Tibial artery (tissue), 4 donors: ENCODE results near the gene CEP76.

ENCODE experiments used
- DNase-seq, 2 donors: peaks; one replicate each; pipeline ENCODE4 v3.0.0-alpha.2; 2019
- H3K27ac ChIP-seq, 2 donors: fragments of 200-600 bp; sonication (generic) in 1 of 2; 1 replicate in 1 of 2; 2 replicates in 1 of 2; pipeline ENCODE4 v1.5.1; 2018 to 2019; ENCODE audit warnings: mild to moderate bottlenecking in 1 of 2
- H3K27me3 ChIP-seq, 2 donors: fragments of 200-600 bp; sonication (generic) in 1 of 2; one replicate each; pipeline versions ENCODE4 v1.5.1 to v1.6.0; 2016 to 2019
- H3K36me3 ChIP-seq, 3 donors: fragments of 200-600 bp; sonication (generic) in 2 of 3; one replicate each; pipeline ENCODE4 v1.5.1; 2016 to 2019; ENCODE audit warnings: mild to moderate bottlenecking in 2 of 3
- H3K4me1 ChIP-seq, 4 donors: fragments of 200-600 bp; sonication (generic) in 2 of 4; 1 replicate in 3 of 4; 2 replicates in 1 of 4; pipeline ENCODE4 v1.5.1; 2016 to 2019
- H3K4me3 ChIP-seq, 2 donors: fragments of 200-600 bp; sonication (generic) in 1 of 2; 1 replicate in 1 of 2; 2 replicates in 1 of 2; pipeline ENCODE4 v1.5.1; 2018 to 2019; ENCODE audit warnings: mild to moderate bottlenecking in 2 of 2
- H3K9me3 ChIP-seq, 3 donors: fragments of 200-600 bp; sonication (generic) in 1 of 3; one replicate each; pipeline ENCODE4 v1.5.1; 2016 to 2019
- CTCF ChIP-seq, 2 experiments: fragments of 200-600 bp in 1 of 2; fragments of 450-650 bp in 1 of 2; IDR thresholded peaks; one replicate each; pipeline ENCODE4 v1.5.1; 2017 to 2019; ENCODE audit warnings: antibody characterized with exemption in 2 of 2, mild to moderate bottlenecking in 1 of 2, moderate library complexity in 1 of 2
- intact Hi-C: fragments of 100-400 bp; cut with DNase I; formaldehyde crosslinking; loops from one replicate; pipeline ENCODE4 v1.15.0; 2023; ENCODE audit warnings: low total_unique reads

Gene CEP76

GRCh38 chr18:12656938-12657683 lies 45.4 kb downstream of the CEP76 start:
- Histone ChIP-seq H3K27me3 (no peaks in the 10 kb centered on the region), H3K27ac (peak overlapping the region; percentile 97 to 99), H3K4me3 (peak overlapping the region; percentile 77 to 83), H3K9me3 (no peaks in the 10 kb centered on the region), H3K36me3 (peaks cover 0 to 8% (median 0%) of the 10 kb centered on the region in 3 donors), H3K4me1 (peaks cover 0 to 29% (median 15%) of the 10 kb centered on the region in 4 donors)
- intact Hi-C loops, result loop anchor here (5.0 to 10.0 kb wide), 2 partner anchors 250 to 382 kb away; partner anchors contain the start of gene PRELID3A
- TF ChIP-seq CTCF (IDR thresholded peaks at IDR 0.05), result no peak
- peak; percentile 36 to 74 for DNase-seq

DNA sequence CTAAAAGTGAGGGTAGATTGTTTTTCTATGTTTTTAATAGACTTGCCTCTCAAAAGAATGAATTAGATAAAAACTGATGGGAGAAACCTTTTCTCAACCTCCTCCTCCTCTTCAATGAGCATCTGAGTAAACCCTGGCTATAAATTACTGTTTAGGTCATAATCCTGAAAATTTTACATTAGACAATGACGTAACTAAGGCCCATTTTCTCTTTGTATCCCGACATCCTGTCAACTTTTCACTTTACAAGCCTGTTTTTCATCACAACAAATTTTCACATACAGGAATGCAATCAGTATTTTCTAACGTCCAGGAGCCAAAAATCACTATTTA lies 46.0 kb downstream of the CEP76 start:
- Histone ChIP-seq H3K9me3 (no peaks in the 10 kb centered on the region), H3K4me3 (peak overlapping the region; percentile 77 to 83), H3K36me3 (peaks cover 0 to 8% (median 0%) of the 10 kb centered on the region in 3 donors), H3K27me3 (no peaks in the 10 kb centered on the region), H3K27ac (peak overlapping the region; percentile 97 to 99), H3K4me1 (peaks cover 0 to 35% (median 16%) of the 10 kb centered on the region in 4 donors)
- intact Hi-C loops, result loop anchor here (5.0 to 10.0 kb wide), 2 partner anchors 249 to 382 kb away; partner anchors contain the start of gene PRELID3A
- no peak for DNase-seq
- no peak for TF ChIP-seq CTCF (IDR thresholded peaks at IDR 0.05)

- no peak for TF ChIP-seq CTCF (IDR thresholded peaks at IDR 0.05)
- H3K27ac ChIP-seq, result no peak overlapping the region
- H3K4me1 ChIP-seq, result peaks cover 0 to 41% (median 19%) of the 10 kb centered on the region in 4 donors
- no peak overlapping the region for H3K4me3 ChIP-seq
- intact Hi-C loops, result loop anchor here (5.0 to 10.0 kb wide), 2 partner anchors 248 to 380 kb away; partner anchors contain the start of gene PRELID3A
- no peaks in the 10 kb centered on the region for H3K9me3 ChIP-seq
- no peak for DNase-seq
- no peaks in the 10 kb centered on the region for H3K27me3 ChIP-seq
- H3K36me3 ChIP-seq, result no peaks in the 10 kb centered on the region
Measured at GRCh38 chr18:12654971-12655370, 47.6 kb downstream of the CEP76 start.

DNA sequence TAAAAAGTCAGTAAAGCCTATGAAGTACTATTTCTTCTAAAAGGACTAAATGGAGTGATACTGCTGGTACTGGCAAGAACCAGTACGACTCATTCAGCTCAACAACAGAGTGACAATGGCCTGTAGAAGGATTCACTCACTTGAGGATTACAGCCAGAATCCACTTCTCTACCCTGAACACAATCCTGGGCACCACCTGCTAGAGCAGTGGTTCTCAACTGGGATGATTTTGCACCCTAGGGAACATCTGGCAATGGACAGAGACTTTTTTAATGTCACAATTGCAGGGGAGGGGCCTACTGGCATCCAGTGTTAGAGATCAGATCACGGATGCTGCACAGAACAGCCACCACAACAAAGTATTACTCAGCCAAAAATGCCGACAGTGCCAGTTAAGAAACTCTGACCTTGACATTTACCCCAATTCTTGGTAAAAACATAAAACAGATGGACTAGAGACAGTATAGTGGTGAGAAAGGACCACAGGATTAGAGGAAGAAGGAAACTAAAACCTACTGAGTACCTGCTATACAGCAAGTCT lies 49.6 kb downstream of the CEP76 start:
- H3K9me3 ChIP-seq, result no peaks in the 10 kb centered on the region
- no peak for TF ChIP-seq CTCF (IDR thresholded peaks at IDR 0.05)
- no peaks in the 10 kb centered on the region for H3K27me3 ChIP-seq
- H3K36me3 ChIP-seq, result no peaks in the 10 kb centered on the region
- no peak for DNase-seq
- no peak overlapping the region for H3K4me3 ChIP-seq
- H3K4me1 ChIP-seq, result peaks cover 0 to 41% (median 19%) of the 10 kb centered on the region in 4 donors
- intact Hi-C loops, result loop anchor here (10.0 kb wide), 1 partner anchor 378 kb away; no protein-coding TSS in a partner anchor
- H3K27ac ChIP-seq, result peak overlapping the region; percentile 29 to 41

- intact Hi-C loops, result loop anchor here (10.0 kb wide), 1 partner anchor 377 kb away; no protein-coding TSS in a partner anchor
- Histone ChIP-seq H3K36me3 (no peaks in the 10 kb centered on the region), H3K4me1 (peaks cover 0 to 40% (median 19%) of the 10 kb centered on the region in 4 donors), H3K4me3 (no peak overlapping the region), H3K27ac (peak overlapping the region in 1 of 2 donors; percentile 29), H3K9me3 (no peaks in the 10 kb centered on the region), H3K27me3 (no peaks in the 10 kb centered on the region)
- DNase-seq, result no peak
- TF ChIP-seq CTCF (IDR thresholded peaks at IDR 0.05), result no peak
Measured at GRCh38 chr18:12651651-12652050, 50.9 kb downstream of the CEP76 start.
